ENCODE measurements around the gene PARL. TPM values are rescaled to one million over a fixed set of nuclear protein-coding genes. Genes with fewer than 3 reads are reported as not detected.
A peak's percentile ranks its signal among the peaks of the same experiment; 100 is the strongest.

The PARL gene
- total and polyA plus RNA-seq, 2 experiments from 2014 or later = 44.6 to 99.9 TPM

DNA sequence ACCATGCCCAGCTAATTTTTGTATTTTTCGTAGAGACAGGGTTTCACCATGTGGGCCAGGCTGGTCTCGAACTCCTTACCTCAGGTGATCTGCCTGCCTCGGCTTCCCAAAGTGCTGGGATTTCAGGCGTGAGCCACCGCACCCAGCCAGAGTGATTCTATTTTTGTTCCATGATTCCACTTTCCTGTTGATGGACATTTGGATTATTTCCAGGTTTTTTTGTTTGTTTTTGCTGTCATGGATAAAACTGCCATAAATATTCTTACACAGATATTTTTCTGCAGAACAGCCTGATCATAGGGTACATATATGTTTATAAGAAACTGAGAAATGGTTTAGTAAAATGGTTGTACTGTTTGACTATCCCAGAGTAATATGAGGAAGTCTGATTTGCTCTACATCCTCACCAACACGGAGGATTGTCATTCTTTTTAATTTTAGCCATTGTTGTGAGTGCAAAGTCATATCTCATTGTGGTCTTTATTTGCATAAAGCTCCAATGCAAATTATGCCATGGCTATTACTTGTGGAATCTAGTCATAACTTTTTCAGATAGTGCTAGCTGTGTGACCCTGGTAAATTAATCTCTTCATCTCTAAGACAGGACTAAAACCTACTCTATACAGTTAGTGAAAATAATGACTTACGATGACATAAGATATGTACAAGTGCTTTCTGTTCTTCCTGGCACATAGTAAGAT is 102.0 kb downstream of the PARL start:
- DNase-seq (ENCODE audit: low read depth in 1 of 2, low spot score in 1 of 2) = no peak
- Histone ChIP-seq H3K27ac (no peak overlapping the region), H3K9me3 (ENCODE audit: low read depth) (no peaks in the 10 kb centered on the region), H3K36me3 (peaks cover 53% of the 10 kb centered on the region), H3K4me3 (no peak overlapping the region), H3K27me3 (no peaks in the 10 kb centered on the region), H3K4me1 (ENCODE audit: low read depth) (no peaks in the 10 kb centered on the region)
- TF ChIP-seq, protein P1, sequence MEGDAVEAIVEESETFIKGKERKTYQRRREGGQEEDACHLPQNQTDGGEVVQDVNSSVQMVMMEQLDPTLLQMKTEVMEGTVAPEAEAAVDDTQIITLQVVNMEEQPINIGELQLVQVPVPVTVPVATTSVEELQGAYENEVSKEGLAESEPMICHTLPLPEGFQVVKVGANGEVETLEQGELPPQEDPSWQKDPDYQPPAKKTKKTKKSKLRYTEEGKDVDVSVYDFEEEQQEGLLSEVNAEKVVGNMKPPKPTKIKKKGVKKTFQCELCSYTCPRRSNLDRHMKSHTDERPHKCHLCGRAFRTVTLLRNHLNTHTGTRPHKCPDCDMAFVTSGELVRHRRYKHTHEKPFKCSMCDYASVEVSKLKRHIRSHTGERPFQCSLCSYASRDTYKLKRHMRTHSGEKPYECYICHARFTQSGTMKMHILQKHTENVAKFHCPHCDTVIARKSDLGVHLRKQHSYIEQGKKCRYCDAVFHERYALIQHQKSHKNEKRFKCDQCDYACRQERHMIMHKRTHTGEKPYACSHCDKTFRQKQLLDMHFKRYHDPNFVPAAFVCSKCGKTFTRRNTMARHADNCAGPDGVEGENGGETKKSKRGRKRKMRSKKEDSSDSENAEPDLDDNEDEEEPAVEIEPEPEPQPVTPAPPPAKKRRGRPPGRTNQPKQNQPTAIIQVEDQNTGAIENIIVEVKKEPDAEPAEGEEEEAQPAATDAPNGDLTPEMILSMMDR (IDR thresholded peaks at IDR 0.05; ENCODE audit: low read depth, low read length) = no peak

GRCh38 chr3:183781246-183781645 is 103.4 kb downstream of the PARL start:
- Histone ChIP-seq H3K9me3 (ENCODE audit: low read depth) (no peaks in the 10 kb centered on the region), H3K4me1 (ENCODE audit: low read depth) (no peaks in the 10 kb centered on the region), H3K36me3 (peaks cover 54% of the 10 kb centered on the region), H3K27ac (no peak overlapping the region), H3K27me3 (no peaks in the 10 kb centered on the region), H3K4me3 (no peak overlapping the region)
- DNase-seq (ENCODE audit: low read depth in 1 of 2, low spot score in 1 of 2) = no peak
- TF ChIP-seq, protein P1 (IDR thresholded peaks at IDR 0.05; ENCODE audit: low read depth, low read length) = no peak

GRCh38 chr3:183779896-183780465 is 104.7 kb downstream of the PARL start:
- peaks cover 56% of the 10 kb centered on the region for H3K36me3 ChIP-seq

More at GRCh38 chr3:183779896-183780465, 104.7 kb downstream of the PARL start:
- Histone ChIP-seq H3K27me3 (no peaks in the 10 kb centered on the region), H3K4me1 (ENCODE audit: low read depth) (no peaks in the 10 kb centered on the region), H3K9me3 (ENCODE audit: low read depth) (no peaks in the 10 kb centered on the region), H3K27ac (no peak overlapping the region), H3K4me3 (no peak overlapping the region)
- TF ChIP-seq, protein P1 (IDR thresholded peaks at IDR 0.05; ENCODE audit: low read depth, low read length) = no peak
- peak in 1 of 2 donors; percentile 28 for DNase-seq (ENCODE audit: low read depth in 1 of 2, low spot score in 1 of 2)

Other genes starting within 250 kb of the PARL start
- 68.6 and 159 TPM in 2 replicates for gene KLHL24, start 249.3 kb downstream of the PARL start, total RNA-seq
- gene KLHL24, start 249.3 kb downstream of the PARL start, polyA plus RNA-seq = 37.3 and 39.9 TPM in 2 replicates
- 27.4 and 34.9 TPM in 2 replicates for gene YEATS2, start 187.1 kb downstream of the PARL start, total RNA-seq
- gene YEATS2, start 187.1 kb downstream of the PARL start, polyA plus RNA-seq = 15.7 and 23.7 TPM in 2 replicates
- gene MAP6D1, start 59.3 kb downstream of the PARL start, total RNA-seq = 7.8 and 8.1 TPM in 2 replicates
- gene MAP6D1, start 59.3 kb downstream of the PARL start, polyA plus RNA-seq = 10.2 and 10.3 TPM in 2 replicates
- gene ABCC5, start 133.0 kb upstream of the PARL start, total RNA-seq = 56.2 and 68.8 TPM in 2 replicates
- 92.0 and 97.2 TPM in 2 replicates for gene ABCC5, start 133.0 kb upstream of the PARL start, polyA plus RNA-seq
- gene HTR3D, start 146.9 kb upstream of the PARL start, total RNA-seq = not detected in 2 replicates
- not detected in 2 replicates for gene HTR3D, start 146.9 kb upstream of the PARL start, polyA plus RNA-seq
- not detected in 2 replicates for gene HTR3C, start 168.2 kb upstream of the PARL start, total RNA-seq
- gene HTR3C, start 168.2 kb upstream of the PARL start, polyA plus RNA-seq = 0.16 TPM in 1 of 2 replicates, not detected in the other
- gene HTR3E, start 212.2 kb upstream of the PARL start, total RNA-seq = not detected in 2 replicates
- gene HTR3E, start 212.2 kb upstream of the PARL start, polyA plus RNA-seq = 0.15 TPM in 1 of 2 replicates, not detected in the other